NCI-H460 (cell line): ENCODE results near the gene NCF4. TPM values are rescaled to one million over a fixed set of nuclear protein-coding genes. Genes with fewer than 3 reads are reported as not detected.
A peak's percentile ranks its signal among the peaks of the same experiment; 100 is the strongest.

Experiments
- DNase-seq: peaks from one replicate; pipeline ENCODE4 v3.0.0-alpha.2; 2016; ENCODE audit warnings: low read depth; ENCODE audit errors: extremely low read depth
- polyA plus RNA-seq: library from polyadenylated mRNA; depleted of rRNA; stranded (reverse); fragments of >200 nt; gene quantifications from 2 replicates; pipeline ENCODE4 v1.2.3, GENCODE V29; 2014; cell fraction: nucleus; rRNA removed
- total RNA-seq: library from RNA; depleted of rRNA; stranded (reverse); fragments of >200 nt; shearing (Covaris generic); gene quantifications from 2 replicates; pipeline ENCODE4 v1.2.3, GENCODE V29; 2014; rRNA removed

NCF4 gene
- total RNA-seq = not detected in 2 replicates
- polyA plus RNA-seq = not detected in 2 replicates

- no peak for DNase-seq
Measured at GRCh38 chr22:36860821-36861659, at the start of gene NCF4. Gene NCF4, plus strand, starts transcription at chr22:36861006. Its CDS starts 166 bp downstream, at chr22:36861172.

DNA sequence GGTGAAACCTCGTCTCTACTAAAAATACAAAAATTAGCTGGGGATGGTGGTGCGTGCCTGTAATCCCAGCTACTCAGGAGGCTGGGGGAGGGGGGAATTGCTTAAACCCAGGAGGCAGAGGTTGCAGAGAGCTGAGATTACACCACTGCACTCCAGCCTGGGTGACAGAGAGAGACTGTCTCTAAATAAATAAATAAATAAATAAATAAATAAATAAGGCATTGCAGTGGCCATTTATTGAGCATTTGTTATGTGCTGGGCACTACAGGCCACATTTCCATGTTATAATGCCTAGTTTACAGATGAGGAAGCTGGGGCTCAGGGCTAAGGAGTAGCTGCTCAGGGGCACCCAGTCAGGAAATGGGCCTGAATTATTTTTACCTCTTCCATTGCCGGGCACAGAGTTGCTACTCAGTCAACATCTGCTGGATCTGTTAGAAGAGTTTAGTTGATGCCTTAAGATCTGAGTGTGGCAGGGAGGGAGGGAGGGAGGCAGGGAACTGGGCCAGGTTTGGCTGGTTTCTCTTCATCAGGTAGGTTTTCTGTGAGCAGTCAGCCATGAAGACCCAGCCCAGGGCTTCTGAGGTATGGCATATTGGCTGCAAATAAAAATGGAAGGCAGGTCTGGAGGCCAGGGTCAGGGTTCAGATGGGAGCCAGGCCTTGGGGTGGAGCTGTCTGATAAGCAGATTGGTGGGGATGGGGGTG is 49.6 kb upstream of the NCF4 start:
- DNase-seq = no peak

DNA sequence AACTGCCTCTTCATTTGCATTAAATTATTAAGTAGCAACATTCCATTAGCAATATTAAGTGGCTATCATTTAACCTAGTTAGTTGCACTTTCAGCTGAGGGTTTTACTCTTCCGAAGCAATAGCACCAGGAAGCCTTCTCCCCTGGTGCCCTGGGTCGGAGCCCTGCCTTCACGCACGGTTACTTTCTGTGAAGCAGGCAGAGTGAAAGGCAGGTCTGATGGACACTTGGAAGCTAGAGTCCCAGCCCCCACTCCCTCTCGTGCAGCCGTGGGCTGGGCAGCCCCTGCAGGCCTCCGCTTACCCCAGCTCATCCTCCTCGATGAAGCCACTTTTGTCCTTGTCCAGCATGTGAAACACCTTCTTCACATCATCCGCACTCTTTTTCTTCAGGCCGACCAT is 46.0 kb upstream of the NCF4 start:
- DNase-seq = no peak

GRCh38 chr22:36815558-36816338 is 45.1 kb upstream of the NCF4 start:
- DNase-seq = no peak

DNA sequence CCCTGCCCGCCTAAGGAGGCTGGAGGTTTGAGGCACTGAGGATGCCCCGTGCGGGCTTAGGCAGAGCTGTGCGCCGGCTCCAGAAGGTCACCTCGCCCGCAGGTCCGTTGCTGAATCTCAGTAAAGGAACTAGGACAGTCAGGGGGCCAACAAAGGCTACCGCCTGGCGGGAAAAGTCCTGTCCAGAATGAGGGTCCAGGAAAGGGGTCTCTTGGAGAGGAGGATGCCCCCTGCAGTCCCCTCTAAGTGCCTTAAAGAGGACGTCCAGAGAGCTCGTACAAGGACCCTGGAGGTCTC is 44.5 kb upstream of the NCF4 start:
- no peak for DNase-seq

- DNase-seq = peak; percentile 7
Measured at GRCh38 chr22:36816636-36817524, 43.9 kb upstream of the NCF4 start, which contains the start of gene PVALB. Gene PVALB, minus strand, starts transcription at chr22:36817035. Its CDS starts 30 bp downstream, at chr22:36817005.

DNA sequence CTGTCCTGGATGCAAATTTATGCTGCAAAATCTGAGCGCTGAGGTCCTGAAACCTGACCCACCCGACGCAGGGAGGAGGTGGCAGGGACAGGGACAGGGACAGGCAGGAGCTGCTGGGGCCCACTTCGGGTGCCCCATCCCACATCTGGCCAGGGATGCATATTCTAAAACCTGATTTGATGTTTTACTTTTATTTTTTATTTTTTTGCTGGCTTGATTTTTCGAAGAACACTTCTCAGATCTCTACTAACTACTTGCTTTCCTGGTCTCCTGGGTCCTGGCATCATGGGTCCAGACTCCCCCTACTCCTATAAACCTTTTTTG is 43.3 kb upstream of the NCF4 start:
- DNase-seq = no peak

- DNase-seq = no peak
Measured at GRCh38 chr22:36818010-36818642, 42.7 kb upstream of the NCF4 start.

GRCh38 chr22:36819112-36819511 is 41.7 kb upstream of the NCF4 start:
- no peak for DNase-seq

DNA sequence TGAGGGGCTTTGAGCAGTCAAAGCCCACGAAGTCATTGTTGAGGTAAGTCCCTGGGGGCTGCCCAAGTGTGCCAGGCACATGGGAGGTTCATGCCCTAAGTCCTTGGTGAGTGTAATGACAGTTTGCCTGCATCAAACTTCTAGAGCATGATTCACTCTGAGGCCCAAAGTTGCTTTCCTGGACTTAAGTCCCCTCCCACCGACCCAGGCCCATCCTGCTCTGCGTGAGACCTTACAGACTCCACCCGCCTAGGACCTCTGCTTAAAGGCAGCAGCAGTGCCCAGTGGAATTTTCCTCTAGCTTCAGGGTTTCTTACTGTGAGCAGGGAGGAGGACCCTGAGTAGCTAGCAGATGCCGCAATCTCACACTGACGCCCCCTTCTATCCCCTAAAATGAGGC is 38.2 kb upstream of the NCF4 start:
- DNase-seq = no peak

- DNase-seq = no peak
Measured at GRCh38 chr22:36823186-36823839, 37.5 kb upstream of the NCF4 start.

DNA sequence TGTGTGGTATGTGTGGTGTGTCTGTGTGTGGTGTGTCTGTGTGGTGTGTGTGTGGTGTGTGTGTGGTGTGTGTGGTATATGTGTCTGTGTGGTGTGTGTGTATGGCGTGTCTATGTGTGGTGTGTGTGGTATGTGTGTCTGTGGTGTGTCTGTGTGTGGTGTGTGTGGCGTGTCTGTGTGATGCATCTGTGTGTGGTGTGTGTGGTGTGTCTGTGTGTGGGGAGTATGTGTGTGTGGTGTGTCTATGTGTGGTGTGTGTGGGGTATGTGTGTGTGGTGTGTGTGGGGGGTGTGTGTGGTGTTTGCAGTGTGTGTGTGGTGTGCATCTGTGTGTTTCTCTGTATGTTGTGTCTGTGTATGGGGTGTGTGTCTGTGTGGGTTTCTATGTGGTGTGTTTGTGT is 36.2 kb upstream of the NCF4 start:
- no peak for DNase-seq

- DNase-seq = no peak
Measured at GRCh38 chr22:36826262-36826661, 34.5 kb upstream of the NCF4 start.

GRCh38 chr22:36828815-36829214 is 32.0 kb upstream of the NCF4 start:
- DNase-seq = no peak

- DNase-seq = no peak
Measured at GRCh38 chr22:36829370-36830002, 31.3 kb upstream of the NCF4 start.

DNA sequence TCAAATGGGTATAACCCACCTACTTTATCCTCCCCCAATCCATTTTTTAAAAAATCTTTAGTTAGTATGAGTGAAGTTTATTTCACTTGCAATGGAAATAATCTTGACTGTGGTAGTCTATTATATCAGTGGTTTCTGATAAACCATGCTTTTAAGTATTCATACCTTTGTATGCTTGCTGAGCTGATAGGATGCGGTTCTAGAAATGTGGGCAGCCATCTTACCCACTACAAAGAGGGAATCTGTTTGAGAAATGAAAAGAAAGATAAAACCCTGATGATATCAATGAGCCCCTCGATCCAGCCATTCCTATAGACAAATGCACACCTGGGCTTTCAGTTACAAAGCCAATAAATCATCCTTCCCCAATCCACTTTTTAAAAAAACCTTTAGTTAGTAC is 30.2 kb upstream of the NCF4 start:
- no peak for DNase-seq

- no peak for DNase-seq
Measured at GRCh38 chr22:36831206-36831605, 29.6 kb upstream of the NCF4 start.

- DNase-seq = no peak
Measured at GRCh38 chr22:36831717-36832116, 29.1 kb upstream of the NCF4 start.

DNA sequence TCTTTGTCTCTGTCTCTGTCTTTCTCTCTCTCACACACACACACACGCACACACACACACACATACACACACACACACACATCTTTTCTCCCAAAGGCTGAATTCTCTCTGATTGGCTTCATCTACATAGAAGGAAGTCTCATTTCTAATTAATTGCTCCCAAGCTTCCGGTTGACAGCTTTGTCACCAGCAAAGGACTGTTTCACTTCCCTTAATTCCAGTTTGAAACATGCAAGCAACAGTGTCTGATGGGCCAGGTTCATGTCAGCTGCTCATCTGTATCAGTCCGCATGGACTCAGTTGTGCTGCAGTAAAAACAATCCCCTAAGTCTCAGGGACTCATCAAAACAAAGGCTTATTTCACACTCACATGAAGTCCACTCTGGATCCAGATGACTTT is 27.7 kb upstream of the NCF4 start:
- no peak for DNase-seq
